22Rv1 (cell line): ENCODE measurements around the gene SSR2.

Experiments used
- H3K27ac ChIP-seq: fragments of 450-650 bp; 2 replicates; pipeline ENCODE4 v1.5.1; 2017
- ZFX ChIP-seq: fragments of 450-650 bp; IDR thresholded peaks from 2 replicates; pipeline ENCODE4 v1.6.1; 2017; ENCODE audit warnings: antibody characterized with exemption, borderline replicate concordance
- TF ChIP-seq, protein P1 (sequence below): fragments of 450-650 bp; IDR thresholded peaks from 2 replicates; pipeline ENCODE4 v1.5.1; 2017; ENCODE audit warnings: mild to moderate bottlenecking

The SSR2 gene

DNA sequence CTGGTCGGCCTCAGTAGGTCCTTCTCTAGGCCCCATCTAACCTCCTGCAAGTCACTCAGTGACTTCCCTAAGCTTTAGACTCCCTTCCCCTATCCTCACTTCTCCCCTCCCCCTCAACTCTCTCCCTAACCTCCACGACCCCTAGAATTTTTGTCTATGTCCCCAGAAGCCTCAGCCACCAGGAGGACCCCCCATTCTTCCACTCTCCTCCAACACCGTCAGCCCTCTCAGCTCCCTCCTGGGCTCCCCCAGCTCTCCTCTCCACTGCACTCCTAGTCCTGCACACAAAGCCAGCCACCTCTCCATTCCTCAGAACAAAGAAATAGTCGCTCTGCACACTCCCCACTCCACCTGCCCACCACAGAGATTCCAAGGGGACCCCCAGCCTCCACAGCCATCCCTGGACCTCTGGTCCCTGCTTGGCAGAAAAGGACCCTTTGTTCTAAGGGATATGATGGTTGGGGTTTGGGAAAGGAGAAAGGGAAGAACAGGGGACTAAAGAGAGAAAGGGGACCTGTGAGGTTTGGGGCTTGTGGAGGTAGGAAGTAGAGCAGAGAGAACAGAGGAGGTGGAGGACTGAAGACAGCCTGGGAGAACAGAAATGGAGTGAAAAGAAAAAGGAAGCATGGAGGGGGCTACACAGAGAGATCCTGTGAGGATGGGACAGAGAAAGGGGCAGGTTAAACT, 45.2 kb downstream of the SSR2 start:
- H3K27ac ChIP-seq: no peak overlapping the region
- TF ChIP-seq, protein P1, sequence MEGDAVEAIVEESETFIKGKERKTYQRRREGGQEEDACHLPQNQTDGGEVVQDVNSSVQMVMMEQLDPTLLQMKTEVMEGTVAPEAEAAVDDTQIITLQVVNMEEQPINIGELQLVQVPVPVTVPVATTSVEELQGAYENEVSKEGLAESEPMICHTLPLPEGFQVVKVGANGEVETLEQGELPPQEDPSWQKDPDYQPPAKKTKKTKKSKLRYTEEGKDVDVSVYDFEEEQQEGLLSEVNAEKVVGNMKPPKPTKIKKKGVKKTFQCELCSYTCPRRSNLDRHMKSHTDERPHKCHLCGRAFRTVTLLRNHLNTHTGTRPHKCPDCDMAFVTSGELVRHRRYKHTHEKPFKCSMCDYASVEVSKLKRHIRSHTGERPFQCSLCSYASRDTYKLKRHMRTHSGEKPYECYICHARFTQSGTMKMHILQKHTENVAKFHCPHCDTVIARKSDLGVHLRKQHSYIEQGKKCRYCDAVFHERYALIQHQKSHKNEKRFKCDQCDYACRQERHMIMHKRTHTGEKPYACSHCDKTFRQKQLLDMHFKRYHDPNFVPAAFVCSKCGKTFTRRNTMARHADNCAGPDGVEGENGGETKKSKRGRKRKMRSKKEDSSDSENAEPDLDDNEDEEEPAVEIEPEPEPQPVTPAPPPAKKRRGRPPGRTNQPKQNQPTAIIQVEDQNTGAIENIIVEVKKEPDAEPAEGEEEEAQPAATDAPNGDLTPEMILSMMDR: no peak

- no peak overlapping the region for H3K27ac ChIP-seq
Measured at GRCh38 chr1:155974208-155975115, 46.3 kb downstream of the SSR2 start.

DNA sequence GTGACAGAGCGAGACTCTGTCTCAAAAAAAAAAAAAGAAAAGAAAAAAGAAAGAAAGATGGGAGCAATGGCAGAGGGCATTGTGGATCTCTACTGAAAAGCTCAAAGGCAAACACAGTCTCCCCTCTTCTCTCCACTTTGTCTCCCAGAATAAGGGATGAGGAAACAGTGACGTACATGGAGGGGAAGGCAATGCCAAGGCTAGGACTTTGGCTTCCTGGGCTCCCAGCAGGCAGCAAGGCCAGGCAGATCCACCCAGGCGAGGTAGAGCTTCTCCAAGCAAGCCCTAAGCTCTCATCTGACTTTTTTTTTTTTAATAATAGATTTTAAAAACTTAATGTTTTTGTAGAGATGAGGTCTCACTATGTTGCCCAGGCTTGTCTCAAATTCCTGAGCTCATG, 47.0 kb downstream of the SSR2 start:
- TF ChIP-seq ZFX: no peak
- TF ChIP-seq, protein P1: no peak
- H3K27ac ChIP-seq: no peak overlapping the region

More at GRCh38 chr1:155974208-155975115, 46.3 kb downstream of the SSR2 start:
- no peak for TF ChIP-seq ZFX
- TF ChIP-seq, protein P1: 0 out of 2 replicates have a peak, but pooled peaks have one; percentile 6

DNA sequence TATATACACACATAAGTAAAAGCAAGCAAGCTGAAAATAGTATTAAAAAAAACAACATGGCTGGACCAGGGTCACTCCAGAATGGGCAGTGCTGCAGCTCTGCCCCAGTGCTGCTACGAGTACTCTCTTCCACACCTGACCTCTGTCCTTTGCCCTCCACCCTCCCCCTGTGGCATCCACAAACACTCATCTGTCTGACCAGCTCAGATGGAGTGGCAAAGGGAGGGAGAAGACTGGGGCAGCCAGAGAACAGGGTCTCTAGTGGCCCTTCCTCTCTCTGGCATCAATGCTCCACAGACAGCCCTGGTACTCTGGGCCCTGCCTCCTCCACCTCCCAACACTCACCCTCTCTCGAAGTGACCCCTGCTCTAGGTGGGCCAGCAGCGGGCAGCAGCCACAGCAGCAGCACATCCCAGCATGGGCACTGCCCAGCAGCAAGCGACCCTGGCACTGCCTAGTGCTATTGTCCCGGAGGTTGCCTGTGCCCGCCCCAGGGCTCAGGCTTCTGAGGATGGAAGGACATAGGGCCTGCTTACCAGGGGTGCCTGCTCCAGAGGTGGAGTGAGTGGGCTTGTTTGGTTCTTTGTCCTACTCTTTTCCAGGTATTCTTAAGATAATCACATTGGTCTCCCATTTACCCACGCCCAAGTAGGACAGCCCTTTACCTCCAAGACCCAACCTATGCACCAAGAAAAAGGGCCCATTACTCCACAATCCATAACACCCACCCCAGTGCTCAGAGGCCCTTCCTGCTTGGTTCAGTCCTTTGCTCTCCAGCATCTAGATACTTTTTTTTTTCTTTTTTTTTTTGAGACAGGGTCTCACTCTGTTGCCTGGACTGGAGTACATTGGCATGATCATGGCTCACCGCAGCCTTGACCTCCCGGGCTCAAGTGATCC, 48.6 kb downstream of the SSR2 start:
- TF ChIP-seq ZFX: no peak
- TF ChIP-seq, protein P1: no peak
- H3K27ac ChIP-seq: no peak overlapping the region

DNA sequence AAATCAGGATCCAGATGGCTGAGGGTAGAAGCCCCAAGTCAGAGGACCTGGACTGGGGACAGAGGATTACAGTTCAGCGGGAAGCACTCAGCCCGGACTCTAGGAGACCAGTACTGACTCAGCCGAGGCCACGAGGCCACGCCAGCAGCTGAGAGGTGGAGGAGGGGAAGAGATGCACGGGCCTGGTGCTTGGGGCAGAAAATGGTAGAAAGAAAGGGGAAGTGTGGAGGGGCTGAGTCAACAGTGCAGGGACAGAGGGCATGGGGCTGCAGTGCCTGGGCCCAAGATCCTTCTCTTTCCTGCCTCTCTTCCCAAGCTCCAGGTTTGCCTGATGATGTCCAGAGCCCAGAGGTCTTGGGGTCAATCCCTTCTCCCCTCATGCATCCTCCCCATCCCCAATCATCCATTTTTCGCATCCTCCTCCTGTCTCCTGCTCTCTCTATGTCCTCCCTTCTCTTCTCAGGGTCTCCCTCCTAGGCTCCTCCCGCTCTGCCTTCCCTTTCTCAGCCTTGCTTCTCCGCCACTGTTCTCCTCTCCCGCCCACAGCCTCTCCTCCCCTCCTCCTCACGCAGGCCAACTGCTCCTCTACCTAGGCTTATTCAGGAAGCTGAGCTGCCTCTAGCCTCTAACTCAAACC, 50.1 kb downstream of the SSR2 start:
- H3K27ac ChIP-seq: no peak overlapping the region
- TF ChIP-seq ZFX: no peak
- TF ChIP-seq, protein P1: no peak

DNA sequence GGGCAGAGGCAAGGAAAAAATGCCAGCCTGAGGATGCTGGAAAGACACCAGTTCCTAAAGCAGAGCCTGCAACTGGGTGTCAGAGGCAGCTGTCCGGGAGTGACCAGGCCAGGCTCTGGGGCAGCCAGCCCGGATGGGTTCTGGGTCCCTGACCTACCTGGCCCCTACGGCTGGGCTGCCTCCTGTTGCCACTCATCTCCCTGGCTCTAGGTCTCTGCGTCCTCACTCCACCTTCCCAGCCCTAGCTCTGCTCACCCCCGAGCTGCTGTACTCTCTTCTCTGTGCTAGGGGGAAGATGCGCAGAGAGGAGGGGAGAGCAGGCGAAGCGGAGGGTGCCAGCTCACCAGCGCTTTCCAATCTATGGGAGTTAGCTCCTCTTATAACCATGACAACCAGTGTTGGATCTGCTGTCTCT, 51.4 kb downstream of the SSR2 start:
- no peak overlapping the region for H3K27ac ChIP-seq
- no peak for TF ChIP-seq ZFX
- TF ChIP-seq, protein P1: no peak
